RWPE2 (cell line): ENCODE measurements around the gene COL15A1.

Experiments used
- ATAC-seq: fragments of 200-7000 bp; cut with Tn5 transposase; 3 replicates; pipeline ENCODE4 v1.9.1; 2021; ENCODE audit warnings: low read depth
- DNase-seq: peaks from one replicate; pipeline ENCODE4 v3.0.0-alpha.2; 2020; ENCODE audit warnings: low spot score
- H3K27ac ChIP-seq: fragments of 450-650 bp; 2 replicates; pipeline ENCODE4 v1.5.1; 2017; ENCODE audit warnings: mild to moderate bottlenecking; ENCODE audit not compliant: poor library complexity, severe bottlenecking
- H3K27me3 ChIP-seq: fragments of 250-450 bp; sonication (Bioruptor Pico); 2 replicates; pipeline ENCODE4 v1.5.1; 2021; ENCODE audit warnings: mild to moderate bottlenecking, moderate library complexity; ENCODE audit not compliant: insufficient read depth, poor library complexity, severe bottlenecking
- H3K36me3 ChIP-seq: fragments of 250-450 bp; sonication (Bioruptor Pico); 2 replicates; pipeline ENCODE4 v1.5.1; 2020; ENCODE audit warnings: low read depth, mild to moderate bottlenecking, moderate library complexity
- H3K4me1 ChIP-seq: fragments of 250-450 bp; sonication (Bioruptor Pico); 2 replicates; pipeline ENCODE4 v1.5.1; 2021; ENCODE audit warnings: mild to moderate bottlenecking, moderate library complexity; ENCODE audit not compliant: insufficient read depth, poor library complexity, severe bottlenecking
- H3K4me3 ChIP-seq: fragments of 250-450 bp; sonication (Bioruptor Pico); 2 replicates; pipeline ENCODE4 v1.5.1; 2021; ENCODE audit warnings: mild to moderate bottlenecking, moderate library complexity; ENCODE audit not compliant: severe bottlenecking
- H3K9me3 ChIP-seq: fragments of 250-450 bp; sonication (Bioruptor Pico); 2 replicates; pipeline ENCODE4 v1.5.1; 2021; ENCODE audit warnings: mild to moderate bottlenecking, moderate library complexity; ENCODE audit not compliant: severe bottlenecking
- TF ChIP-seq, protein P1 (sequence below): fragments of 450-650 bp; IDR thresholded peaks from one replicate; pipeline ENCODE4 v1.5.1; 2017; ENCODE audit warnings: mild to moderate bottlenecking, moderate library complexity; ENCODE audit not compliant: poor library complexity, severe bottlenecking

COL15A1 gene

DNA sequence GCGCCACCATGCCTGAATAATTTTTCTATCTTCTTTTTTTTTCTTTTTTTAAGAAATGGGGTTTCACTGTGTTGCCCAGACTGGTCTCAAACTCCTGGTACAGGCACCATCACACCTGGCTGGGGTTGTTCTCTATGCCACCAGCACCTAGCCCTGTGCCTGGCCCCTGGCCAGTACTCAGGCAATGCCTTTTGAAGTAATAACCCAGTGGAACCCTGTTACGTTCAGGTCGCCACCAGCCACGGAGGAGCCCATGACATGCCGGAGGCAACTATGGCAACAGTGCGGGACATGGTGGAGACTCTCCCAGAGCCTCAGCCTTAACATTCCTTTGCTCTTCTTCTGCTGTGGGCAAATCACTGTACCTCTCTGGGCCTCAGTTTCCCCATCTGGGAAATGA is 14.1 kb downstream of the COL15A1 start:
- H3K36me3 ChIP-seq, result no peaks in the 10 kb centered on the region

DNA sequence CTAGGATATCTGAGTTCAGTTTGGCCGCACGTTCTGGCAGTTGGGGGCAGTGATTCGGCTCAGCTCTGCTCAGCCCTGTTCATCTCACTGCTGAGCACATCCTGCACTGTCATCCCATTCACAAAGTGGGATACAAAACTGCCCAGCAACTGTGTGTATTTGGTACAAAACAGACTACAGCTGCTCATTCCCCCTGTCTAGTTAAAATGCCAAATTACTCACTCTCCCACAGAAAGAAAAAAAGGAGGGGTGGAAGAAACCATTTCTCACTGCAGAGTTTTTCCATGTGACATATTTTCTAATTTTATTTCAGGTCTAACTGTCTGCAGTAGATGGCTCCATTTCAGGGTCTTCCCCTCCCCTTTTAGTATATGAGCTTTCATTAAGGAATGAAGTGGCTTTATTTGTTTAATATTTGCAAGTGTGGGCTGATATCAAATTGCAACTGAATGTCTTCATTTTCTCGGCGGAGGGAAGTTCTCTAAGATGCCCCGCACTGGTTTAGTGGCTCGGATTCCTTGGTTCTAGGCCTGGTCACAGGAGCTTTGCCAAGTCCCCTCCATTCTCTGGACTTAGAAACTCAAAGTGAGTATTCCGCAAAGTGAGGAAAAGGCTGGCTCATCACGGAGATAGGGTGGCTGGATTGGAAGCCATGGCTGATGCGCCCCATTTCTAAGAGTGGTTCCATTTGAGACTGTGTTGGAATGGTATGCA is 14.7 kb downstream of the COL15A1 start:
- H3K4me3 ChIP-seq, result no peak overlapping the region
- no peaks in the 10 kb centered on the region for H3K36me3 ChIP-seq
- DNase-seq (no peak), ATAC-seq (no peak)
- no peaks in the 10 kb centered on the region for H3K27me3 ChIP-seq
- H3K9me3 ChIP-seq, result no peaks in the 10 kb centered on the region
- no peaks in the 10 kb centered on the region for H3K4me1 ChIP-seq
- TF ChIP-seq, protein P1, sequence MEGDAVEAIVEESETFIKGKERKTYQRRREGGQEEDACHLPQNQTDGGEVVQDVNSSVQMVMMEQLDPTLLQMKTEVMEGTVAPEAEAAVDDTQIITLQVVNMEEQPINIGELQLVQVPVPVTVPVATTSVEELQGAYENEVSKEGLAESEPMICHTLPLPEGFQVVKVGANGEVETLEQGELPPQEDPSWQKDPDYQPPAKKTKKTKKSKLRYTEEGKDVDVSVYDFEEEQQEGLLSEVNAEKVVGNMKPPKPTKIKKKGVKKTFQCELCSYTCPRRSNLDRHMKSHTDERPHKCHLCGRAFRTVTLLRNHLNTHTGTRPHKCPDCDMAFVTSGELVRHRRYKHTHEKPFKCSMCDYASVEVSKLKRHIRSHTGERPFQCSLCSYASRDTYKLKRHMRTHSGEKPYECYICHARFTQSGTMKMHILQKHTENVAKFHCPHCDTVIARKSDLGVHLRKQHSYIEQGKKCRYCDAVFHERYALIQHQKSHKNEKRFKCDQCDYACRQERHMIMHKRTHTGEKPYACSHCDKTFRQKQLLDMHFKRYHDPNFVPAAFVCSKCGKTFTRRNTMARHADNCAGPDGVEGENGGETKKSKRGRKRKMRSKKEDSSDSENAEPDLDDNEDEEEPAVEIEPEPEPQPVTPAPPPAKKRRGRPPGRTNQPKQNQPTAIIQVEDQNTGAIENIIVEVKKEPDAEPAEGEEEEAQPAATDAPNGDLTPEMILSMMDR, result no peak
- H3K27ac ChIP-seq, result no peak overlapping the region

More for the DNA sequence above, 14.1 kb downstream of the COL15A1 start:
- ATAC-seq (no peak), DNase-seq (no peak)
- TF ChIP-seq, protein P1, result no peak
- H3K9me3 ChIP-seq, result no peaks in the 10 kb centered on the region
- no peaks in the 10 kb centered on the region for H3K4me1 ChIP-seq
- no peaks in the 10 kb centered on the region for H3K27me3 ChIP-seq
- H3K27ac ChIP-seq, result no peak overlapping the region
- H3K4me3 ChIP-seq, result no peak overlapping the region

DNA sequence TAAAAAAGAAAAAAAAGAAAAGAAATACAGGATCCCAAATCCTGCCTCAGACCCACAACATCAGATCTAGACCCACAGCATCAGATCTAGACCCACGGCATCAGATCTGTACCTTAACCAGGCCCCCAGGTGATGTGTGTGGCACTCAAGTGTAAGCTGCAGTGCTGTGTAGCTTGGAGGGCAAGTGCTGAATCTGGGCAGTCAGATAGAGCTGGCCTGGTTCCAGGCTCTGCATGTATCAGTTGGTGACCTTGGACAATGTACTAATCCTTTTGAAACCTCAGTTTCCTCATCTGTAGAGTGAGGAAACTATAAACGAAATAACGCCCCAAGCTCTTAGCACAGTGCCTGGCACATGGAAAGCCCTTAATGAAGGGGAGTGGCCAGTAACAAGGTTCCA is 16.7 kb downstream of the COL15A1 start:
- Histone ChIP-seq H3K4me1 (no peaks in the 10 kb centered on the region), H3K27ac (no peak overlapping the region)
- ATAC-seq, result no peak

DNA sequence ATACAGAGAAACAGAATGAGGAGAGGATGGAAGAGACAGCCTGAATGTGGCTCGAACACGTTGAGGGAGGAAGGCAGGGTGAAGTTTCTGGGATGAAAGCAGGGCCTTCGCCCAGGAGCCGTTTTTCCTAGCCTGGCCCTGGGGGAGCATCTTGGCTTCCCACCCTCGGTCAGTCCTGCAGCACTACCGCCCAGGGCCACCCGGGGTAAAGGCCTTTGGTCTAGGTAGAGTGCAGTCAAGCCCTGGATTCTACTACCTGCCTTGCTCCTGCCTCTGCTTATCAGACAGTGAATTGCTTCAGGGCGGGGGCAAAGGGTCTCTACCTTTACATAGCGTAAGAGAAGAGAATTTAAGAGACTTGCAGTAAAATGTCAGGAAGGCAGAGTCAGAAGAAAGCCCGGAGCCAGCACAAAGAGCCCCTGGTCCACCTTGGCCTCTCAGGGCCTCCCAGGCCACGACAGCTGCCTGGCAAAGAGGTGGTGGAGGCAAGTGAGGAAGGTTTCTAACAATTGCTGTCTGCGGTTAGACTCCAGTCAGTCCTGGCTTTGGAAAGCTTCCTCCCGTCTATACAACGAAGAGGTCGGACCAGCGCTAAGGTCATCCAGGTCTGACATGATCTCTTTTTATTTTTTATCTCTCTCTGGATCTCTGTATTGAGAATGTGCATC is 17.9 kb downstream of the COL15A1 start:
- TF ChIP-seq, protein P1, result no peak
- Histone ChIP-seq H3K27ac (no peak overlapping the region), H3K4me3 (no peak overlapping the region), H3K4me1 (no peaks in the 10 kb centered on the region), H3K36me3 (no peaks in the 10 kb centered on the region), H3K9me3 (no peaks in the 10 kb centered on the region), H3K27me3 (no peaks in the 10 kb centered on the region)
- no peak for ATAC-seq
- DNase-seq, result no peak

More for the DNA sequence above, 16.7 kb downstream of the COL15A1 start:
- TF ChIP-seq, protein P1, result no peak
- H3K27me3 ChIP-seq, result no peaks in the 10 kb centered on the region
- H3K9me3 ChIP-seq, result no peaks in the 10 kb centered on the region
- DNase-seq, result no peak
- no peaks in the 10 kb centered on the region for H3K36me3 ChIP-seq
- H3K4me3 ChIP-seq, result no peak overlapping the region

DNA sequence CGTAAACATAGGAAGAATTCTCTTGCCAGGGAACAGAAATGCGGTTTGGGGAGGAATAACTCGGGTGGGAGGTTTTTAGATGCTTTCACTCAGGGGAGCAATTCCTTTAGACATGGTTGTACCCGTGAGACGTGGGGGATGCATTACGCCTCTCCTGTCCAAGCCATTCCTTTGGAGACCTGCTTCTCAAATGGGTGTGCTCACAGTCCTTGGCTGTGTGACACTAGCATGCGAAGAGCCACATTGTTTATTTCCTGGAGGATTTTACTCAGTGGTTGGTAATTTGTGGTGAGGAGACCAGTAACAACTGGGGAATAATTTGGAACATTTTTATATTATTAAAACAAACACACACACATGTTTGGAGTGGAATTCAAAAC is 18.5 kb downstream of the COL15A1 start:
- H3K4me3 ChIP-seq, result no peak overlapping the region
- no peaks in the 10 kb centered on the region for H3K4me1 ChIP-seq
- no peaks in the 10 kb centered on the region for H3K9me3 ChIP-seq
- TF ChIP-seq, protein P1, result no peak
- no peaks in the 10 kb centered on the region for H3K27me3 ChIP-seq
- no peaks in the 10 kb centered on the region for H3K36me3 ChIP-seq
- ATAC-seq, result no peak
- no peak for DNase-seq
- H3K27ac ChIP-seq, result no peak overlapping the region
